ENCODE data around the gene FLYWCH1. TPM values are rescaled to one million over a fixed set of nuclear protein-coding genes. Genes with fewer than 3 reads are reported as not detected.

FLYWCH1 gene
- total and polyA plus RNA-seq, 2 of the 8 experiments (the other 6 are each of a cell fraction or from before 2014, with no cell fraction given): 12.4 to 23.5 TPM

- peak; percentile 92 to 98 (median 93) for TF ChIP-seq CTCF (IDR thresholded peaks at IDR 0.05; ENCODE audit: control extremely low read depth in 1 of 3, insufficient read depth in 1 of 3, low read depth in 1 of 3, low read length in 3 of 3)
Observed at GRCh38 chr16:2874912-2875362, 36.8 kb upstream of the FLYWCH1 start (continued).

All from H1 (cell line).